GM11168 (cell line): Measurements from ENCODE around the gene CLMN.

ENCODE experiments used
- in situ Hi-C: fragments of 300-500 bp; cut with MboI; formaldehyde crosslinking; loops from one replicate; pipeline ENCODE4 v1.12.0; 2022; ENCODE audit warnings: low sequenced_read_pairs; ENCODE audit not compliant: unreplicated experiment

Gene CLMN

DNA sequence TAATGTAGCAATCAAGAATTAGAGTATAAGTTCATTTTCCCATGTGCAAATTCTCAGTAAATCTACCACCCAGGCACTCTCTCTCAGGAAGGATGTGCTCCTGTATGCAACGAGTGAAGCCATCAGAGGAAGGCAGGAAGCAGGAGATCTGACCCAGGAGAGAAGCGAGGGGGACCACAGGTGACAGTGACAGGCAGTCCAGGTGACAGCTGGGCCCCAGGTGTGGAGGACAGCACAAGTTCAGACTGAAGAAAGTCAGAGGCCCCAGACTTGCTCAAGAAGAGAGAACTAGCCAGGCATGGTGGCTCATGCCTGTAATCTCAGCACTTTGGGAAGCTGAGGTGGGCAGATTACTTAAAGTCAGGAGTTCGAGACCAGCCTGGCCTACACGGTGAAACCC, 13.8 kb downstream of the CLMN start:
- in situ Hi-C loops: no loop called here

DNA sequence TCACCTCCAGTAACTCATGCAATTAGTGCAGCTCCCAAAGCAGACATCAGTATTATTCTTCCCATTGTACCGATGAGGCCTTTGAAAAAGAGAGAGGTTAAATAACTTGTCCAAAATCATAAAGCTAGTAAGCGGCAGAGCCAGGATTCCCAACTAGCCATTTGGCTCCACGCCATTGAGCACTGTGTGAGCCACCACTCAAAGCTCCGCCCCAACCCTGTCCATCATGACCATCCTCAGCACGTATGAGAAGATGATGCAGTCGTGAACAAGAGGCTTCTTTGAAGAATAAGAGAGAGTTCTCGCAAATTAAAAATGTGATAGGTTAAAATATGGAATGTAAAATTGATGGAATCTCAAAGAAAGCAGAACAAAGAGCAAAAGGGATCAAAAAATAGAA, 14.6 kb downstream of the CLMN start:
- in situ Hi-C loops: no loop called here

DNA sequence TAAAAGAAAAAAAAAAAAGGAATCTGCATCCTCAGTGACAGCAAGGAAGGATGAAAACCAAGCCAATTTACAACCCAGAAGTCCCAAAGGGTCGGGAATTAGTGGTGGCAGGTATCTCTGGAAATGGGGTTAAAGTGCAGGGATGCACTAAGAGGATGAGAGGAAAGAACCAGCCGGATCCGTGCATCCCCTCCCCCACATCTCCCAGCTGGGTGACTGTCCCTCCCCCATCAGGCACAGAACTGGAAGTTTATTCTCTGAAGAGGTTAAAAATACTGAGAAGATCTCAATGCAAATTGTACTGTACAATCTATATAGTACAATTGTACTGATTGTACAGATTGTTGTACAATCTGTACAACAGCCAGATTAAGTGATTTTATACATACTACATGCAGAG, 15.4 kb downstream of the CLMN start:
- in situ Hi-C loops: no loop called here

DNA sequence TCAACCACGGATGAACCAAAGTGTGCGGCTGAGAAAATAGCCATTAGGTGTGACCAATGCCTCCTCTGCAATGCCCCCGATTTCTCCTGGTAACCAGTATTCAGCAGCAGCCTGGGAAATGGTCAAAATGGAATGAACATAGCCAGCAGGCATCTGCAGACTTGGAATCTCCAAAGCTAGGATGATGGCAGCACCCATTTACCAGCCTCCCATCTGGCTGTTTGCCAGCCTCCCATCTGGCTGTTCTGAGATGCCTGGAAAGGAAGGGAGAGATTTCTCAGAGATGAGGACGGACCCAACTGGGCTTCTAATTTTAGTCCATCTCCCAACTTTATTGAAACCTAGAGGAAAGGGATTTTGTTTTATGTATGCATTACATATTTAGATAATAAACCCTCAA, 16.2 kb downstream of the CLMN start:
- in situ Hi-C loops: no loop called here

DNA sequence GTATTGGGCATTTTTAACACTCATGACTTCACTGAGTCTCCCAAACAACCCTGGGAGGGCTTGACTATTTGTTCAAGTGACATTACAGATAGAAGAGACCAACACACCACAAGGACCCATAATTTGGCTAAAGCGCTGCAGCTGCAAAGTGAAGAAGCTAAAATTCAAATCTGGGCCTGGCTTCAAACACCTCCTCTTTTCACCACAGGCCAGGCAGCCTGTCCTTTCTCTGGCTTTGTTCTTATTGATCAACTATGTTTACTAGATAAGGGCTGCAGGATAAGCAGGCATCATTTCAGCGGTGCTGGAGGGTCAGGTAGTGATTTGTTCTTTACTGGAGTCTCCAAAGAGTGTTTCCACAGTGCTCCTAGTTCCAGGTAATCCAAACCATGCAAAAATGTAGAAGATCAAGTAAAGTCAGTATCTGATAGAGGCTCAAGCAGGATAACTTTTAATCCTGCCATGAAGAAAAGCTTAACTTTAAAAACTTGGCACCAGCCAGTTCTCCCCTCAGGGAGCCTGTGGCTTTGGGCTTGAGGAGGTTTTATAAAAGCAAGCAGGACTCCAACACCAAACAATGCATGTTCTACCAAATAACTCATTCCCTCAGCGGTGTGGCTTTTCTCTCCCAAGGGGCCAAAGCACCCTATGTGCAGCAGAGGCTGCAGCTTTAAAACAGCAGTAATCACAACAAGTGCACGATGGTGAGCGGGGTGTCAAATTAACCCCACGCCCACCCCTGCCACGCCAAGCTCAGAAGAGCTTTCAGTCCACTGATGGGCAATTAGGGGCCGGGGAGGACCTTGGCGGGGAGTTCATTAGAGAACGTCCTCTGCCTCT, 16.8 kb downstream of the CLMN start:
- in situ Hi-C loops: no loop called here

DNA sequence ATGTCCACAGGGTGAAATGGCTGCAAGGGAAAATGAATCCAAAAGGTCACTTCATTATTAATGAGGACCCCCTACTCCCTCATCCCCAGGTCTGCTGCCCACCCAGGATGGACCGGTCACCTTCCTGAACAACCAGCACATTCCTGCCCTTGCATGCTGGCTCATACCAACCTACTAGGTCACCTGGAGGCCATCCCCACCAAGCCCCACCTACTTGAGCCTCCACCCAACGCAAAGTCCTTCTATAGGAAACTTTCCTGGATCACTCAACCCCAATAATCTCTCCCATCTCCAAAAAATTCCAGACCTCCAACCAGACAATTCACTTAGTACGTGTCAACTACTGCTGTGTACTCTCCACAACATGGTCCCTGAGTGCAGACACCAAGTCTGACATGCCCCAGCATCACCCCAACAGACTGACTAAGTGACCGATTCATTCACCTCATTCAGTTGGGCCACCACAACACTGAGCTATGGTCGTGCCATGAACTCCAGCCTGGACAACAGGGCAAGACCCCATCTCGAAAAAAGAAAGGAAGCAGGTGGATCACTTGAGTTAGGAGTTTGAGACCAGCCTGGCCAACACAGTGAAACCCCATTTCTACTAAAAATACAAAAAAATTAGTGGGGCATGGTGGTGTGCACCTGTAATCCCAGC, 18.1 kb downstream of the CLMN start:
- in situ Hi-C loops: no loop called here

DNA sequence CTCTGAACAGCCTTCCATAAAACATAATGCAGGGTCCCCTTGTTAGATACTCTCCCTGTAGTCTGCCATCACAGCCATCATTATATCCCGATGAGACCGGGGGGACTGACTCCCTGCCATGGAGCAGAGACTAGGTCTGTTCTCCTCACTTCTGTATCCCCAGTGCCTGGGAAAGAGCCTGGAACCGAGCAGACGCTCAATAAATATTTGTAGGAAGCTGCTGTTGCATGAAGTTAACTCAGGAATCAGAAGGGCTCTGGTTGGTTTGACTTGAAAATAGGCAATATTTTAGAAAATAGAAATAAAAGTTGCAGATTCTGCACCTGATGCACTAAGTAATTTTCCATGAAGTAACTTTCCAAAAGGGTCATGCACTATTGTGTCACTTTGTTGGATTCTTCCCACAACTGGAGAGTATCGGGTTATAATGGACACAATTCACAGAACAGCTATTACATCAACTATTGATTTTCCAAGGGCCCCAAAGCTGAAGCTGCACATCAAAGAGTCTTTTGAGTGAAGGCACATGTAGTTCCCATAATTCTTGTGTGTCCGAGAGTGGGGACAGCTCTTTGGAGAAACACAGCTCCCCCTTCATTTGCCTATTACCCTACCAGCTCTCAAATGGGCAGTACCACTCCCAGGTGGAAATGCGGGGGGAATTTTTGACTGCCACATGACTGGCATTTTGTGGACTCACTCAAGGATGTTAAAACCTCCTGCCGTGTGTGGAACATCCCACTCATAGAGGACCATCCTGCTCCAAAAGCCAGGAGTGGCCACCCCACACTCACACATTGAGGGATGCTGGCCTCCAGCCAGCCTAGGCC, 18.8 kb downstream of the CLMN start:
- in situ Hi-C loops: no loop called here

DNA sequence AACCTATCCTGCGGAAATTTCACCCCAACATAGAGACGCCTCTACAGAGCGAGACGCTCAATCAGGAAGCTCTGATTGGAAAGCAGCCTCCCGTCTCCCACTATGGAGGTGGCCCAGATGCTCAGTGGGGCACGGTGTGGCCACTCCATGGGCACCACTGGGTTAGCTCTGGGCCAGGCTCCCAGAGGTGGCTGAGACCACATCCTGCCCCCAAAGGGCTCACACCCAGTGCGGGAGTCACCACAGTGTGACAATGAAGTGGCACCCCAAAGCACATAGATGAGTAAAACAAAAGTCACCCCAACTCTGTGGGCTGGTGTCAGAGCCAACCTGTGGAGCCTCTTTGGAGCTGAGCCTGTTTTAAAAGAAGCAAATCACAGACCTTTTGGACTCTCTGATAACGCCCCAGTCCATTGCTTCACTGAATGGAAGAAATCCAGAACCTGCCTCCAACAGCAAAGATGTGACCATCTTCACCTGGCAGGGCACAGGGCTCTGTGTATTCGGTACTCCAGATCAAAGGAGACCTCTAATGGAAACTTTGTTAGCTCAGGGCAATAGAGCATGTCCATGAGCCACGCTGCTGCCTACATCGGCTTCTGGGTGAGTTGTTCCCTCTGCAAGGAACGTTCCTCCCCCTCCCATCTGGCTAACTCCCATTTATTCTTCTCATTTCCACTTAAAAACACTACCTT, 19.6 kb downstream of the CLMN start:
- in situ Hi-C loops: no loop called here

DNA sequence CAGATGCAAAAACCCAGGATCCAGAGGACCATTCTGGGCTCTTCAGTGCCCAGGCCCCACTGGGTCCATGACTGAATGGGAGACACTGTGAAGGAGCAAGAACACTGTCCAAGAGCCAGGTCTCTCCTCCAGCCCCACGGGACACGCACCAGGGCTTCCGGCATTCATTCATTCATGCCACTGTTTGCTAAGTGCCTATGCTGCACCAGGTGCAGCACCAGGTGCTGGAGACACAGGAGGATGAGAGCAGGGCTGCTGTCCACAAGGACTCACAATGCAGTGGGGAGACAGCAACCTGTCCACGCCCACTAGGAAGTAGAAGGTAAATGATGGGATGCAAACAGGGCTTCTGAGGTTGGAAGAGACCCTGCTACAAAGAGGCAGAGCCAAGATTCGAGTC, 20.4 kb downstream of the CLMN start:
- in situ Hi-C loops: no loop called here

DNA sequence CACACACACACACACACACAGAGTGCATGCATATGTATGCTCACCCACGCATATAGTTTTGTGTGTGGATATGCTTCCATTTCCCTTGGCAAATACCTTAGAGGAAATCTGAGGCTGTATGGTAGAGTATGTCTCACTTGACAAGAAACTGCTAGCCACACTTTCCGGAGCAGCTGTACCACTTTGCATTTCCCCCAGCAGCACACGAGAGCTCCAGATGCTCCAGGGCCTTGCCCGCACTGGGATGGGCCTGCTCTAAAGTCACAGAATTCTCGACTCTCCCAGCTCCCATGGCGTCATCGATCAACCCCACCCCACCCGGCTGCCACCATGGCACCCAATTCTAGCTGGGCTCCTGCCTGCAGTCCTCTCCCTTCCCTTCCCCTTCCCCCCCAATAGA, 21.9 kb downstream of the CLMN start:
- in situ Hi-C loops: no loop called here

DNA sequence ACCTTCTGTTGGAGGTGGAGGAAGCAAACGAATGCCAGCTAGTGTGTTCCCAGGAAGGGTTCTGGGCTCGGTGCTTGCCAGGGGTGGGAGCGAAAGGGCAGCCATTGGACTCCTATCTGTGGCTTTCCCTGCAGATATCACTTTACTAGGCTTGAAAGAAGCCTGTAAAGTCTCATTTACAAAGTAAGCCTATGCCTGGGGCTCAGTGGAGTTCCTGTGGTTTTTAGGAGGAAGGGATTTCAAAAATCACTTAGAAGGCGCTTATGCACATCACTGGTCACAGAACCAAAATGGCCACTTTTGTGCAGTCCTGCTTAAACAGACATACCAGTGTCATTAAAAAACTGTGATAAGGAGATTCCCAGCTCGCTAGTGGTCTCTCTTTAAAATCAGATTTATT, 22.7 kb downstream of the CLMN start:
- in situ Hi-C loops: no loop called here

DNA sequence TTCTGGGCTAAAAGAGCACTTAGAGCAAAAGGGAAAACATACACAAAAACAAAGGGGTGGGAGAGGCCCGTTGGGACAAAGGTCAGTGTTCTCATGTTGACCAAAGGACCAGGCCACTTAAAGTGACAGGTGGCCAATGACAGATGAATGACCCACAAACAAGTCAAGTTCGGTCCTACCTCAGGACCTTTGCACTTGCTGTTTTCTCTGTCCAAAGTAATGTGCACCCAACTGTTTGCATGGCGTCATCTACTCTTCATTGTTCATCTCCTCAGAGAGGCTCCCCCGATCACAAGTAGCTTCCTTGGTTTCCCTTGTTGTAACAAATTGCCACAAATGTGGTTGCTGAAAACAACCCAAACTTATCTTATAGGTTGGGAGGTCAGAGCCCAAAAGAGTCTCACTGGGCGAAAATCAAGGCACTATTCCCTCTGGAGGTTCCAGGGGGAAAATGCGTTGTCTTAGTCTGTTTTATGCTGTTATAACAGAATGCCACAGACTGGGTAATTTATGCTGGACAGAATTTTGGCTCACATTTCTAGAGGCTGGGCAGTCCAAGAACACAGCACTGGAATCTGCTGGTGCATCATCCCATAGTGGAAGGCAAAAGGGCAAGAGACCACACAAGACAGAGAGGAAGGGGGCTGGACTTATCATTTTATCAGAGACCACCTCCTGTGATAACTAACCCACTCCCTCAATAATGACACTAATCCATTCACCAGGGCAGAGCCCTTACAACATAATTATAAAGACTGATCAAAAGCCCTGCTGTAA, 23.9 kb downstream of the CLMN start:
- in situ Hi-C loops: no loop called here

DNA sequence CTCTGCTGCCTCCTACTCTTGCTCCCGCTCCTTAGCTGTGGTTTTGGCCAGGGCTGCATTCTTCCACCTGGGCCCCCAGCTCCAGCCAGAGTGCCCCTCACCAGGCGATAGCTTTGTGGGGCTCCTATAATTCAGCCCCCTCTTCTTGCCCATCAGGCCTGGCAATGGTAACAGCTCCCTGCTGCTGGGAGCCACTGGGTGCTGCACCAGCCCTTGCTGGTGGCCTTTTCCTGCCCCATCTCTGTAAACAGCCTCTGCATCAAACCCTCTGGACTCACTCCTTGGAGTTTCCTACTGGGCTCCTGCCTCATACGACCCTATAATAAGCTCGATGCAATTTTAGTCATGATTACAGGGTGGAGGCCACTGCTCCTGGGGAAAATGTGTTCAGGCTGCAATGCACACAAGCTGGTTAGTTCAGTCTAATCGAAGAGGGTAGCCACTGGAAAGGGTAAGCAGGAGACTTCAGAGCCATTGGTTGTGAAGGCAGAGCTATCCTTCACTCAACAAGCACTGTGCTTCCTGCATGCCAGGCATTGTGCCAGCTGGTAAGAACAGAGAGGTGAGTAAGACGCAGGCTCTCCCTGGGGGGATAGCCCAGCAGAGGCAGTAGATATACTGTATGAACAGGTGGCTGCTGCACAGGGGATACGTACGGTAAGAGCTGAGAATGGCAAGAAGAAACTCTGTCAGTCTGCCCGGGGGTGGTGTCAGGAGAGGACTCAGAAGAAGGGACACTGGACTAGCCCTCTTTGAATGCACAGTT, 24.7 kb downstream of the CLMN start:
- in situ Hi-C loops: no loop called here

DNA sequence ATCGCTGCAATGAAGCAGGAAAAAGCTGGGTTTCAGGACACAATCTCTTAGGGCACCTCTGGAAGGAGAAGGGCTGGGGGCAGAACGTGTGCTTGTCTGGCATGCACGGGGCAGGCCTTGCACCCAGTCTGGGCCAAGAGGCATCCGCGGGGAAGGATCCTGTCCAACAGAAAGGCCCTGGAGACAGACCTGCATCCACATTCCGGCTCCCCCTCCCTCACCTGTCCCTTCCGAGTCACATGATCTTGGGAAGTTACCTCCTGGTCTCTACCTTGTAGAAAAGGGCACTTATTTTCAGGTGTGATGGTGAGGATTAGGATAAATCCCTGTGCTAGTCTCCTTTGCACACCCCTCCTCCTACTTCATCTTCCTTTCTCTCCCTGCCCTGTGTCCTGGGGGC, 25.4 kb downstream of the CLMN start:
- in situ Hi-C loops: no loop called here

DNA sequence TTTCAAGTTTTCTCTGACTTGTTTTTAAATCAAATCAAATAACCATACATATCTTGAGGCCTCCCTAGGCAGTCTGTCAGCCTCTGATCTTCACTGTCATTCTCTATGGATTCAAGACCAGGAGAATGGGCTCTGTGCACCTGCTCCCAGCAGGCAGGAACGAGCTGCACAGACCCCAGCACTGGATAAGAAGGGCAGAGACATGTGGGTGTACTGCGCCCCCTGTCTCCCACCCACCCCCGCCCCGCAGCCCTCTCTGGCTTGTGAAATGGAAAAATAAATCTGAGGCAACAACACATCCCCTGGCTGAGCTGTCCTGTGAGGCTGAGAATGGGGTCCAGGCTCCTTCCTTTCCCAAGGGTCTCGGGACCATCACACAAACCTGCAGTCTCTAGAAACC, 26.3 kb downstream of the CLMN start:
- in situ Hi-C loops: no loop called here

DNA sequence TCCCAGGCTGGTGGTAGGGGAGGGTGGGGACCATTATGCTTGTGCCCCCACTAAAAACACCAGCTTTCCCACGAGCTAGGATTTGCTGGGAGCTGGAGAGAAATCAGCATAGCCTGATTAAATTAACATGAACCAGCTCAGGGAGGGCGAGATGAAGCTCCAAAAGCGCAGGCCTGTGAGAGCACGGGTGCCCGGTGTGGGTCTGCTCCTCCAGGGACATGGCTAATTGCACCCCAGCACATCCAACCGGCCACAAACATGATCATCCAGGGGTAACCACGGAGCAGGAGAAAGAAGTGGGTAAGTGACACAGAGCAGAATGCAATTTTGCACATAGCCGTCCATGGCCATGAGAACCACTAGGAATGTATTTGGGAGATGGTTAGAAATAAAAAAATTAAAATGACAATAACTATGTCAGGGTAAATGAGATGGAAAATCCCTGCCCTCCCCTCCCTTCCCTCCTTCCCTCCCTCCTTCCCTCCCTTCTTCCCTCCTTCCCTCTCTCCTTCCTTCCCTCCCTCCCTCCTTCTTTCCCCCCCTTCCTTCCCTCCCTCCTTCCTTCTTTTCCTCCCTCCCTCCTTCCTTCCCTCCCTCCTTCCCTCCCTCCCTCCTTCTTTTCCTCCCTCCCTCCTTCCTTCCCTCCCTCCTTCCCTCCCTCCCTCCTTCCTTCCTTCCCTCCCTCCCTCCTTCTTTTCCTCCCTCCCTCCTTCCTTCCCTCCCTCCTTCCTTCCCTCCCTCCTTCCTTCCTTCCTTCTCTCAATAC, 26.9 kb downstream of the CLMN start:
- in situ Hi-C loops: no loop called here

DNA sequence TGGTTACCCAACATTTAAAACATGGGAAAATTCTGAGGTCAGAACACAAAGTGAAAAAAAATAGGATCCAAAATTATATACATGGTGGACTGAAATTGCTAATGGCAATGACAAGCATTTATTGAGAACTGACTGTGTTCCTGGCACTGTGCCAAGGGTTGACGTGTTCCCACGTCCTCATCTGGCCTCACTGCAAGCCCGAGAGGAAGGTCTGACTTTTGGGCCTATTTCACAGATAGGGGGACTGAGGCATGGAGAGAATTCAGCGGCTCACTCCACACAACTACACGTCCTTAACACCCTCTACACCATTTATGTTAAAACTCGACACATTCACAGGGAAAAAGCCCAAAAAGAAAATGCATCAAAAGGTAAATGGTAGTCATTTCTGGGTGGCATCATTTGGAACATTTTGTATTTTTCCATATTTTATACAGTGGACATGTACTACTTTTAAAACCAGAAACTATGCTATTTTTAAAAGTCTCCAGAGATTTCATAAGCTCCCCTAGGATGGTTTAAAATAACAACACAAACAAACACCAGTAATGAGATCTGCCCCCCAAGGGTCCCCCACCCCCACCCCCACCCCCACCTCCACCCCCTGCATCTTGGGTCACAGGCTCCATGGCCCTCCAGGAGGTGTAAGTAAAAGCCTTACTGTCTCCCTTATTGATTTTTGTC, 27.7 kb downstream of the CLMN start:
- in situ Hi-C loops: no loop called here
